B cell (primary cell): ENCODE measurements around the gene MPZL1. TPM values are rescaled to one million over a fixed set of nuclear protein-coding genes. Genes with fewer than 3 reads are reported as not detected.

ENCODE experiments used
- ATAC-seq: fragments of 200-7000 bp; cut with Tn5 transposase; one replicate; pipeline ENCODE4 v1.10.0; 2021; ENCODE audit warnings: low read depth, mild to moderate bottlenecking, moderate number of reproducible peaks, moderate library complexity
- CTCF ChIA-PET: fragments of 350-600 bp; sonication (Branson Sonifier 250); formaldehyde crosslinking; loops from one replicate; lab custom pipeline; 2021; ENCODE audit warnings: antibody characterized with exemption, inconsistent platforms; lab: Charles Lee
- POLR2A ChIA-PET: fragments of 350-600 bp; sonication (Branson Sonifier 250); formaldehyde crosslinking; loops from one replicate; lab custom pipeline; 2021; ENCODE audit warnings: antibody characterized with exemption; lab: Charles Lee
- DNase-seq: peaks from one replicate; pipeline ENCODE4 v3.0.0; 2013
- H2AFZ ChIP-seq: 2 replicates; pipeline ENCODE4 v1.6.1; 2012; ENCODE audit warnings: mild to moderate bottlenecking, low read depth, low read length; ENCODE audit not compliant: insufficient read depth, poor library complexity, severe bottlenecking
- H3K27ac ChIP-seq, 2 donors: 1 replicate in 1 of 2; 2 replicates in 1 of 2; pipeline ENCODE4 v1.5.1; 2012 to 2013; ENCODE audit warnings: low read length in 2 of 2, mild to moderate bottlenecking in 2 of 2, moderate library complexity in 1 of 2
- H3K27me3 ChIP-seq, 4 experiments: fragments of 200-600 bp in 1 of 4; sonication (generic) in 1 of 4; replicated peaks in 1 of 4; 1 replicate in 2 of 4; 2 replicates in 2 of 4; pipeline versions ENCODE4 v1.6.1 to v1.7.0; 2013 to 2016; ENCODE audit warnings: low read length in 3 of 4, mild to moderate bottlenecking in 2 of 4, mixed read lengths in 1 of 4, moderate library complexity in 1 of 4; ENCODE audit not compliant: insufficient read depth in 4 of 4, control insufficient read depth in 3 of 4; ENCODE audit errors: control extremely low read depth in 1 of 4
- H3K36me3 ChIP-seq, 2 experiments: replicated peaks in 1 of 2; 1 replicate in 1 of 2; 2 replicates in 1 of 2; pipeline versions ENCODE4 v1.6.1 to v1.7.1; 2013; ENCODE audit warnings: low read length in 1 of 2; ENCODE audit not compliant: insufficient read depth in 2 of 2, control insufficient read depth in 1 of 2; ENCODE audit errors: control extremely low read depth in 1 of 2, extremely low read depth in 1 of 2
- H3K4me1 ChIP-seq, 2 donors: fragments of 200-600 bp in 1 of 2; sonication (generic) in 1 of 2; 1 replicate in 1 of 2; 2 replicates in 1 of 2; pipeline versions ENCODE4 v1.5.1 to v1.6.1; 2013 to 2017; ENCODE audit warnings: low read length in 2 of 2; ENCODE audit not compliant: control insufficient read depth in 2 of 2, insufficient read depth in 2 of 2
- H3K4me2 ChIP-seq: replicated peaks from 2 replicates; pipeline ENCODE3; 2012; ENCODE audit warnings: mild to moderate bottlenecking, low read depth, low read length; ENCODE audit not compliant: poor library complexity, severe bottlenecking
- H3K4me3 ChIP-seq, 5 experiments: fragments of 200-600 bp in 1 of 5; sonication (generic) in 1 of 5; 1 replicate in 3 of 5; 2 replicates in 2 of 5; pipeline versions ENCODE4 v1.5.1 to v1.7.0; 2011 to 2016; ENCODE audit warnings: low read length in 4 of 5, mild to moderate bottlenecking in 4 of 5, low read depth in 2 of 5, control low read depth in 1 of 5, moderate library complexity in 1 of 5; ENCODE audit not compliant: insufficient read depth in 1 of 5; ENCODE audit errors: control extremely low read depth in 1 of 5, extremely low read depth in 1 of 5
- H3K79me2 ChIP-seq: fragments of 200-600 bp; sonication (generic); one replicate; pipeline ENCODE4 v1.6.0; 2016; ENCODE audit warnings: low read length; ENCODE audit not compliant: control insufficient read depth, insufficient read depth
- H3K9ac ChIP-seq: fragments of 200-600 bp; sonication (generic); 2 replicates; pipeline ENCODE4 v1.6.1; 2017; ENCODE audit warnings: mild to moderate bottlenecking, low read length, moderate library complexity
- H3K9me3 ChIP-seq, 3 donors: one replicate each; pipeline versions ENCODE4 v1.6.1 to v1.7.1; 2013; ENCODE audit warnings: low read length in 2 of 3; ENCODE audit not compliant: control insufficient read depth in 2 of 3, insufficient read depth in 1 of 3; ENCODE audit errors: control extremely low read depth in 1 of 3
- H4K20me1 ChIP-seq: 2 replicates; pipeline ENCODE4 v1.6.0; 2012; ENCODE audit warnings: mild to moderate bottlenecking, low read length; ENCODE audit not compliant: insufficient read depth, control insufficient read depth, poor library complexity, severe bottlenecking
- H3K27ac Mint-ChIP-seq: one replicate; pipeline ENCODE4 v1.8.0; 2021; ENCODE audit warnings: mixed read lengths
- H3K27me3 Mint-ChIP-seq: one replicate; pipeline ENCODE4 v1.8.0; 2021; ENCODE audit warnings: mixed read lengths
- H3K4me1 Mint-ChIP-seq: one replicate; pipeline ENCODE4 v1.8.0; 2021; ENCODE audit warnings: mixed read lengths
- H3K4me3 Mint-ChIP-seq: one replicate; pipeline ENCODE4 v1.8.0; 2021; ENCODE audit warnings: mixed read lengths
- H3K9me3 Mint-ChIP-seq: one replicate; pipeline ENCODE4 v1.8.0; 2022; ENCODE audit warnings: mixed read lengths; ENCODE audit not compliant: insufficient read depth
- CTCF ChIP-seq: fragments of 200-600 bp; IDR thresholded peaks from one replicate; pipeline ENCODE4 v1.8.0; 2022; ENCODE audit warnings: antibody characterized with exemption, mild to moderate bottlenecking
- EZH2 ChIP-seq: IDR thresholded peaks from 2 replicates; pipeline ENCODE4 v1.6.1; 2012; ENCODE audit warnings: borderline replicate concordance, low read depth, mild to moderate bottlenecking, moderate library complexity, low read length; ENCODE audit not compliant: insufficient read depth, poor library complexity, severe bottlenecking
- WGBS: methylation state at CpG from one replicate; pipeline ENCODE4 v1.1.5; 2013; ENCODE audit warnings: missing lambda C conversion rate; ENCODE audit not compliant: insufficient coverage; 5-methylcytosine and 5-hydroxymethylcytosine counted together
- intact Hi-C: fragments of 100-400 bp; cut with micrococcal nuclease; formaldehyde crosslinking; loops from one replicate; pipeline ENCODE4 v1.10.0; 2022
- polyA plus RNA-seq: library from polyadenylated mRNA; depleted of rRNA; stranded (reverse); fragments of >200 nt; gene quantifications from 2 replicates; pipeline ENCODE4 v1.2.3, GENCODE V29; 2012
- total RNA-seq, 2 donors: library from RNA; stranded (reverse); fragments of 120-200 nt in 1 of 2; gene quantifications; 1 replicate in 1 of 2; 2 replicates in 1 of 2; pipeline versions ENCODE4 v1.2.3 to v1.2.4, GENCODE V29; 2013 to 2022

MPZL1 gene
- total and polyA plus RNA-seq, 2 donors (not counting 1 experiment from before 2014, with no cell fraction given), result 15.4 to 27.7 TPM

DNA sequence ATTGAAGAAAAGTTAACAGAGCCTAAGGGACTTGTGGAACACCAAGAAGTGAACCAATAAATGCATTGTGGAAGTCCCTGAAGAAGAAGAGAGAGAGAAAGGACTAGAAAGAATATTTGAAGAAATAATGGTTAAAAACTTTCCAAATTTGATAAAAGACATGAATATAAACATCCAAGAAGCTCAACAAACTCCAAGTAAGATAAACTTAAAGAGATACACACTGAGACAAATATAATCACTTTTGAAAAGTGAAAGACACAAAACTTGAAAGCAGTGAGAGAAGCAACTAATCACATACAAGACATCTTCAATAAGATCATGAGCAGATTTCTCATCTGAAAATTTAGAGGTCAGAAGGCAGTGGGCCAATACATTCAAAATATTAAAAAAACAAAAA, 91.2 kb downstream of the MPZL1 start:
- ChIA-PET POLR2A (no interaction called here), CTCF (interaction anchor here (0.7 kb wide), 1 partner anchor 273 kb away, joined by 3 read pairs; no protein-coding TSS in a partner anchor)
- H3K27me3 Mint-ChIP-seq, result peaks cover 7% of the 10 kb centered on the region
- H4K20me1 ChIP-seq, result no peaks in the 10 kb centered on the region
- no peak overlapping the region for H3K4me3 Mint-ChIP-seq
- intact Hi-C loops, result no loop called here
- H3K36me3 ChIP-seq, result no peaks in the 10 kb centered on the region
- no peak overlapping the region for H3K4me2 ChIP-seq
- H3K9me3 Mint-ChIP-seq, result peaks cover 15% of the 10 kb centered on the region
- H3K27ac Mint-ChIP-seq, result no peak overlapping the region
- TF ChIP-seq EZH2 (no peak), CTCF (no peak)
- DNase-seq (no peak), ATAC-seq (no peak)
- peaks cover 4 to 23% (median 14%) of the 10 kb centered on the region in 3 donors for H3K9me3 ChIP-seq
- no peak overlapping the region for H3K27ac ChIP-seq
- no peak overlapping the region for H3K4me3 ChIP-seq
- no peaks in the 10 kb centered on the region for H3K27me3 ChIP-seq
- H3K79me2 ChIP-seq, result no peaks in the 10 kb centered on the region
- H3K4me1 ChIP-seq, result no peaks in the 10 kb centered on the region
- H3K9ac ChIP-seq, result no peak overlapping the region
- H3K4me1 Mint-ChIP-seq, result no peaks in the 10 kb centered on the region
- H2AFZ ChIP-seq, result no peak overlapping the region

DNA sequence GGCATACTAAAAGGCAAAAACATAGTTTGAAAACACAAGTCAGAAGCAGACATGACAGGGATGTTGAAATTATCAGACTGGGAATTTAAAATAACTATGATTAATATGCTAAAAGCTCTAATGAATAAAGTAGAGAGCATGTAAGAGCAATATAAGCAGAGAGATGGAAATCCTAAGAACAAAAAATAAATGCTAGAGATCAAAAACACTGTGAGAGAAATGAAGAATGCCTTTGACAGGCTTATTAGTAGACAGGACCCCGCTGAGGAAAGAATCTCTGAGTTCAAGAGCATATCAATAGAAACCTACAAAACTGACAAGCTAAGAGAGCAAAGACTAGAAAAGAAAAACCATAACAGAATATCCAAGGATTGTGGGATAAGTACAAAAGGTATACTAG, 93.9 kb downstream of the MPZL1 start:
- ATAC-seq (no peak), DNase-seq (no peak)
- peaks cover 9% of the 10 kb centered on the region for H3K27me3 Mint-ChIP-seq
- H3K79me2 ChIP-seq, result no peaks in the 10 kb centered on the region
- H3K4me3 Mint-ChIP-seq, result no peak overlapping the region
- no peak for TF ChIP-seq EZH2
- TF ChIP-seq CTCF, result no peak
- H2AFZ ChIP-seq, result no peak overlapping the region
- H3K9me3 Mint-ChIP-seq, result peaks cover 15% of the 10 kb centered on the region
- H3K4me1 ChIP-seq, result peaks cover 6% of the 10 kb centered on the region in 2 donors
- ChIA-PET CTCF (interaction anchor here (0.6 kb wide), 1 partner anchor 305 kb away, joined by 3 read pairs; no protein-coding TSS in a partner anchor), POLR2A (no interaction called here)
- no peak overlapping the region for H3K27ac ChIP-seq
- no peak overlapping the region for H3K4me2 ChIP-seq
- H3K27ac Mint-ChIP-seq, result no peak overlapping the region
- H3K36me3 ChIP-seq, result no peaks in the 10 kb centered on the region
- H3K9me3 ChIP-seq, result peaks cover 4 to 23% (median 14%) of the 10 kb centered on the region in 3 donors
- intact Hi-C loops, result no loop called here
- no peak overlapping the region for H3K9ac ChIP-seq
- no CpG with 5 or more reads among the region's 1 CpG for WGBS
- peaks cover 0 to 8% (median 0%) of the 10 kb centered on the region in 4 experiments for H3K27me3 ChIP-seq
- peaks cover 5% of the 10 kb centered on the region for H3K4me1 Mint-ChIP-seq
- H3K4me3 ChIP-seq, result no peak overlapping the region
- H4K20me1 ChIP-seq, result no peaks in the 10 kb centered on the region
